Ramos (cell line): Measurements from ENCODE around the gene ZNRF3.
"Not testable (repeated sequence)": the region's sequence is repeated elsewhere in the genome, so short reads cannot be mapped to it uniquely, and the experiment has no call there.

ENCODE experiments used
- in situ Hi-C: fragments of 300-500 bp; cut with MboI; formaldehyde crosslinking; loops from one replicate; pipeline ENCODE4 v1.14.3; 2022; ENCODE audit warnings: low sequenced_read_pairs; ENCODE audit not compliant: unreplicated experiment

Gene ZNRF3

DNA sequence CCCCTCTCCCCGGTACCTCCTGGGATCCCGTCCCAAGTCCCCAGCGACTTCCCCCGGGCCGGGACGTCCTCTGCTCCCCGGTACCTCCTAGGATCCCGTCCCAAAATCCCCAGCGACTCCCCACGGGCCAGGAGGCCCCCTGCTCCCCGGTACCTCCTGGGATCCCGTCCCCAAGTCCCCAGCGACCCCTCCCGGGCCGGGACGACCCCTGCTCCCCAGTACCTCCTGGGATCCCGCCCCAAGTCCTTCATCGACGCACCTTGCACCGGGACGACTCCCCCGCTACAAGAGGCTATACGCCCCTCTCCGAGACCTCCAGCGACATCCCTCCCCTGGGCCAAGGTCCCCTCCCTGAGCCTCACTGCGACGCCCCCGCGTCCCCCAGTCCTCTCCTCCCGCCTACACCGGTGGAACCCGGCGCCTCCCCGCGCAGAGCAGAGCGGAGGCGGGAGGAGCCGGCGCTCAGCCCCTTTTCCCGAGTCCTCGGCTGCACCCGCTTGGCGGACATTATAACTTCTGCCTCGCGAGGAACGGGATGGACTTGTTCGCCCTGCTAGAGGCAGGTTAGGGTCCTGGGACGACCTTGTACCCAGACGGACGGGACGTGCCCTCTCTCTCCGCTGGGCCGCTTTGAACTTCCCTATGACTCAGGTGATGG lies 190.4 kb downstream of the ZNRF3 start:
- in situ Hi-C loops, result no loop called here

DNA sequence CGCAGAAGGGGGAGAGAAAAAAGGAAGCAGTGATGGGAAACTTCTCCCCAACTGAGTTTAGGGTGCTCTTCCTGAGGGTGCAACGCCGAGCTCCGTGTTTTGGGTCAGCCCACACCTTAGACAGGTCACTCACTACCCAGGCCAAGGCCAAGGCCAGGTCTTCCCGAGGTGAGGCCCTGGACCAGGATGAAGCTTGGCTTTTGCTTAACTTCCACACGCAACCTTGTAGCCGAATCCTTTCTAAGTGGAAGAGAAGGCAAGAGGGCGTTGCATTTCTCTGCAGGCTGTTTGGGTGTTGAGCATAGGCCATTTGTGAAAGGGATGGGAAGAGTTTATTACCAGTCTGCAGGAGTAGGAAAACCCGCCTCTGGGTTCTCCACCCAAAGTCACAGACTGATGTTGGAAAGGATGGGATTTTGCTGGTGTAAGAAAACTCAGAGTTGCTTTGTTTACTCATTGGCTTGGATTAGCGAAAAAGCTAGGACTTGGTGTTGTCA lies 191.0 kb downstream of the ZNRF3 start:
- in situ Hi-C loops, result no loop called here

GRCh38 chr22:29078036-29078868 lies 194.9 kb downstream of the ZNRF3 start:
- in situ Hi-C loops, result no loop called here

GRCh38 chr22:29078869-29079207 lies 195.5 kb downstream of the ZNRF3 start:
- in situ Hi-C loops, result no loop called here

- in situ Hi-C loops, result no loop called here
Measured at GRCh38 chr22:29079218-29079901, 196.0 kb downstream of the ZNRF3 start.

DNA sequence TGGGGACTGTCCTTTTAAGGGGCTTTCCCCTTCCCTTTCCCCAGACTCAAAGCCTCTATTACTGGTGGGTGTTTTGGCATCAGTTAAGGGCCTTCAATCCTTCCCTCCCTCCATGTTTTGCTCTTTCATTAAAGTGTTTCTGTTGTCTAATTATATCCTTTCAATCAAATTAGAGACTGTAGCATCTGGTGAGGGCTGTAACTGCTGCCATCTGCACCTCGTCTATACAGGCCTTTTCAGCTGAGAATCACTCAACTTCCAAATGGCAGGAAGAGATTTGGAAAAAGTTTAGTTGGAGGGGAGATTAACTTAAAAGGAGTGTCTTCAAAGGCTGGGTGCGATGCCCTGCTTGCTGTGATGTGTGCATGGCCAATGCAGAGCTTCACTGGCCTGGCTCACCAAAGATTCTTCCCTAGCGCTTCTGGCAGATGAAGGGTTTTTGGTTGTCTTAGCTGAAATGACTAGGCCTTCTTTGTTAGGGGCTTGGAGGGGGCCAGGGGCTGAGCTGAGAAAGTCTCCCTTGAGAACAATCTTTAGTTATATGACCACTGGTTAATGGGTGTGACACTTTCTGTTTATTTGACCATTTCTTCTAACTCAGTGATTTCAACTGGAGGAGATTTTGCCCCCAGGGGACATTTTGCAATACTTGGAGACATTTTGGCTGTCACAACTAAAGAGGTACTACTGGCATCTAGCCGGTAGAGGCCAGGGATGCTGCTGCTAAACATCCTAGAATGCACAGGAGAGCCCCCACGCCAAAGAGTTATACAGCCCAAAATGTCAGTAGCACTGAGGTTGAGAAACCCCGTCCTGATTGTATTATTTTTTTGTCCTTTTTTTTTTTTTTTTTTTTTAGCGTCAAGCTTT lies 197.0 kb downstream of the ZNRF3 start:
- in situ Hi-C loops, result no loop called here

DNA sequence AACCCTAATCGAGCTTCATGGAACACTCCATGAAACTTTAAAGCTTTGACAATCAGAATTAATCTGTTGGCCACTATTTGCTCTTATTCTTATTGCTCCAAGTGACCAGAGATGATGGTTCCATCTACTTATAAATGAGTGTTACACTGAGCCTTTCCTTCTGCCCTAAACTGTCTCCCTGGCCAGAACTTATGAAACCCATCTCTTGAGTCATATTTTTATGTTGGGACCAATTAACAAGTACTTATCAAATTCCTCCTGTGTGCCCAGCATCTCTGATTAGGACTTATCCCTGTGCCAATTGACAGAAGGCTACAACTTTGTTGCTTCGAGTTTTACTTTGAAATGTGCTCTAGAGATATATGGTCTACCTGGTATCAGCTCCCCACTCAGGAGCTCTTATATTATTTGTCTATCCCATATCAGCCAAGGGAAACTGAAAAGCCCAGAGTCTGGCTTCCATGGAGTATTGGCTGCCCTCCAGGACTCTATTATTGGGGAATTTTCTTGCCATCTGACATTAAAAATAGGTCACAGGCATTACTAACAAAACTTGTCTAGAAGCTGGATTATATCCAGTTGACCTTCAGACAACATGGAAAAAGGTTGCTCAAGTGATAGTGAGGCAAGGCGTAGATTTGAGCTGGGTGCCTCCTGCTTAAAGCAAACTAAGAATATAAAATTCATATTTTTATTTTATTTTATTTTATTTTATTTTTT lies 198.3 kb downstream of the ZNRF3 start:
- in situ Hi-C loops, result no loop called here

DNA sequence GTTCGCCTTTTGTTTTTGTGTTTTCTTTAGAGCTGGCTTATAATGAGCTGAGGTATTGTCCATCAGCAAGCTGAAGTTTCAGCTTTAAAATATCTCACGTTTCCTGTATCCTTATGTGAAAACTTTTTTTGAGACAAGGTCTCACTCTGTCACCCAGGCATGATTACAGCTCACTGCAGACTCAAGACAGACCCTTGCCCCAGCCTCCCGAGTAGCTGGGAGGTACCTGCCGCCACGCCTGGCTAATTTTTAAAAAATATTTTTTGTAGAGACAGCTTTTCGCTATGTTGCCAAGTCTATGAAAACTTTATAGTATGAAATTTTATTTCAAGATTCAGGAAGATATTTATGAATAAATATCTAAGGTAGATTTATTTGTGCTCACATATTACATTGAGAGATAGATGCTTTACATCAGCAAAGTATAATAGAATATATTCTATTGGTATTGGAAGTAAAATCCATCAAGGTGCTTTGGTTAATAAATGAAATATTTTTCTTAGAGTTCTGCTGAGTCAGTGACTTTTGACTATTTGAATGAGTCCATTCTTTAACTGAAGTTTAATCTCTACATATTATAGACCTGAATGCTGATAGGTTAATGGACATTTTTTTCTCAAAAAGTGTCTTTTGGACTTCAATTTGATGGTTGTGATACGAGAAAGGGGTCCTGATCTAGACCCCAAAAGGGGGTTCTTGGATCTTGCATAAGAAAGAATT lies 199.6 kb downstream of the ZNRF3 start:
- in situ Hi-C loops, result no loop called here

DNA sequence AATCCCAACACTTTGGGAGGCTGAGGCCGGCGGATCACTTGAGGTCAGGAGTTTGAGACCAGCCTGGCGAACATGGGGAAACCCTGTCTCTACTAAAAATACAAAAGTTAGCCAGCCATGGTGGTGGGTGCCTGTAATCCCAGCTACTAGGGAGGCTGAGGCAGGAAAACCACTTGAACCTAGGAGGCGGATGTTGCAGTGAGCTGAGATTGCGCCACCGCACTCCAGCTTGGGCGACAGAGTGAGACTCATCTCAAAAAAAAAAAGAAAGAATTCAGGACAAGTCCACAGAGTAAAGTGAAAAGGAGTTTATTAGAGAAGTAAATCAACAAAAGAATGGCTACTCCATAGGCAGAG lies 200.2 kb downstream of the ZNRF3 start:
- in situ Hi-C loops, result not testable (repeated sequence)

DNA sequence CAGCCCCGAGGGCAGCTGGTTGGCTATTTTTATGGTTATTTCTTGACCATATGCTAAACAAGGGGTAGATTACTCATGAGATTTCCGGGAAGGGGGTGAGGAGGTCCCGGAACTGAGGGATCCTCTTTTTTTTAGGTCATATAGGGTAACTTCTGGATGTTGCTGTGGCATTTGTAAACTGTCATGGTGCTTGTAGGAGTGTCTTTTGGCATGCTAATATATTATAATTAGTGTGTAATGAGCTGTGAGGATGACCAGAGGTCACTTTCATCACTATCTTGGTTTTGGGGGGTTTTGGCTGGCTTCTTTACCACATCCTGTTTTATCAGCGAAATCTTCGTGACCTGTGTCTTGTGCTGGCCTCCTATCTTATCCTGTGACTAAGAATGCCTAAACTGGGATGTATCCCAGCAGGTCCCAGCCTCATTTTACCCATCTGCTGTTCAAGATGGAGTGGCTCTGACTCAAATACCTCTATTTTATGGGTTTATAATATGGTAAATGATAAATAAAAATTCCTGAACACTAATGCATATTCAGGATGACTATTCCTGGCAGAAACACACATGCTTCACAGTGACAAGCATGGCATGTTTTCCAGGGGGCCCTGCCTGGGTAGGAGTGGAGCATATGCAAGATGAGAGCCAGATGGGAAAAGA lies 200.7 kb downstream of the ZNRF3 start:
- in situ Hi-C loops, result no loop called here

DNA sequence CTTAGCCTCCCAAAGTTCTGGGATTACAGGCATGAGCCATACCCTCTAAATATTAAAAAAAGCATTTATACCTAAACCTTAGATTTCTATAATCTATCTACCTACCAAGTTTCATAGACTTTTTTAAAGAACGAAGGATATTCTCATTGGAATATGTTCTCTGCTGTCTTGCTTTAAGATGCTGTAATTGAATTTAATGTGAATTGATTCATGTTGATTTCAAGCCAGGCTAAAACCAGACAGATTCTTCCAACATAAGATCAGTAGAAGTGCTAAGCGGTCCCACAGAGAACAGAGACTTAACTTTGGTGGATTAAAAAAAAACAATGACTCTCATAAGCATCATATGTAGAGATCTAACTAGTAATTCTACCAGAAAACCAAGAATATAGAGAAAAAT lies 203.6 kb downstream of the ZNRF3 start:
- in situ Hi-C loops, result no loop called here

- in situ Hi-C loops, result no loop called here
Measured at GRCh38 chr22:29088809-29089208, 205.4 kb downstream of the ZNRF3 start.

GRCh38 chr22:29089507-29089906 lies 206.1 kb downstream of the ZNRF3 start:
- in situ Hi-C loops, result no loop called here

- in situ Hi-C loops, result no loop called here
Measured at GRCh38 chr22:29090039-29090438, 206.7 kb downstream of the ZNRF3 start.

- in situ Hi-C loops, result no loop called here
Measured at GRCh38 chr22:29092243-29092642, 208.9 kb downstream of the ZNRF3 start.

DNA sequence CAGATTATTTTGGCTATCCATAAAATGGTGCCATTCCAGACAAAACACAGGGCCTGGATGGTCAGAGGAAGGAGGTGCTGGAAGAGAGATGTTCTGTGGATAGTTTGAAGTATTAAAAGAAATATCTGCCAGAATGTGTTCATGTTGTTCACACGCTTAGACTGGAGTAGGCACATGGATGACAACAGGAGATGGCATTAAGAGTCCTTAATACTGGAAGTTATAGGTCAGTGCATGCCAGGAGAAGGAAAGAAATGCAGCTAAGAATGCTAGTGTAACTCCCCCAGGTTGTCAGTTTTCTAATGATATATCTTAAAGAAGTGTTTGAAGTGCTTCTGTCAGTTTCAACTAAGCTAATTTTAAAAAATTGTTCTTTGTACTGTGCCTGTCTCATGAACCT lies 209.7 kb downstream of the ZNRF3 start:
- in situ Hi-C loops, result no loop called here

DNA sequence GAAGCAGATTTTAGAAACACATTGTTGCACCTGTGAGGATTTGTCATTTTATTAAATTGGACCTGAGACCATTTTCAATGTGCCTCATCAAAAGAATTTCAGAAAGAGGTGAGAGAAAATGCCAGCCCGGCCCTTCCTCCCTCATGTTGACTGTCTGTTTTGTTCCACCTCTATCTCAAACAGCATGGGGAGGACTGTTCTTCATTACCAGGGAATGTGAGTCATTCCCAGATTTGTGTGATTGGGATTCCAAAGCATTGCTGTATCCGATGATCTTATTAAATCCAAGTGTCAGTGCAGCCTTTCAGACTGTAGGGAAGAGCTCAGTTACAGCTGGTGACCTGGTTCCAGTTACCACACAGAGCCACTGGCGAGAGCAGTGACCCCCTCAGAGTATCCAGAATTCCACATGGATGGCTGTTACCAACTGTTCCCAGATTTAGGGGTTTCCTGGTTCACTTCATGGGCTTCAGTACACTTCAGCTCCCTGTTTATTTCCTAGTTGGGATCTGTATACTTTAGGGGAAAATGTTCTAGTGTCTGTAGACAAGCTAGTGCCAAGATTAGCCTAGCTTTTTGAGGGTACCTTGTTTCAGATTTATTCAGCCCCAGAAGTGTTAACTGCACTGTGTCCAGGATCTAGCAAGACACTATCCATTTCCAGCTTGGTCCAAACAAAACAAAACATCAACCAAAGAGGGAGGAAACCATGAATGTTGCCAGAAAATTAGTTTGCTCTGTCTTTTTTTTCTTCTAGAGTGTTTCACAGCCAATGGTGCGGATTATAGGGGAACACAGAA lies 210.3 kb downstream of the ZNRF3 start:
- in situ Hi-C loops, result no loop called here

- in situ Hi-C loops, result no loop called here
Measured at GRCh38 chr22:29095459-29095858, 212.1 kb downstream of the ZNRF3 start.
